HepG2 (cell line): ENCODE measurements around the gene BRI3BP. TPM values are rescaled to one million over a fixed set of nuclear protein-coding genes. Genes with fewer than 3 reads are reported as not detected.

Experiments used
- ASH2L ChIP-seq: fragments of 300-600, 200-600 bp; sonication (generic); IDR thresholded peaks from 2 replicates; pipeline ENCODE4 v1.7.0; 2017; ENCODE audit warnings: low read depth, mild to moderate bottlenecking, moderate library complexity, mixed read lengths, low read length; ENCODE audit not compliant: insufficient read length
- CBX2 ChIP-seq, 2 experiments: fragments of 200-600 bp in 1 of 2; sonication (generic); formaldehyde crosslinking in 1 of 2; IDR thresholded peaks; 2 replicates each; pipeline versions ENCODE4 v1.7.0 to v1.8.1; 2018 to 2022; ENCODE audit warnings: low read depth in 2 of 2, low read length in 1 of 2, mild to moderate bottlenecking in 1 of 2, missing genetic modification reagents in 1 of 2
- EHMT2 ChIP-seq: fragments of 200-600 bp; sonication (generic); IDR thresholded peaks from 2 replicates; pipeline ENCODE4 v1.7.0; 2017; ENCODE audit warnings: antibody characterized with exemption, low read depth, low read length, borderline replicate concordance
- HHEX ChIP-seq: IDR thresholded peaks from 2 replicates; pipeline ENCODE4 v1.6.1; 2016; ENCODE audit warnings: control low read depth
- HOXD1 ChIP-seq: sonication (generic); formaldehyde crosslinking; IDR thresholded peaks from 2 replicates; pipeline ENCODE4 v1.5.0; 2020; ENCODE audit warnings: missing genetic modification reagents
- IRF2 ChIP-seq: IDR thresholded peaks from 2 replicates; pipeline ENCODE4 v1.6.1; 2018; ENCODE audit warnings: missing genetic modification reagents, missing compliant biosample characterization
- KDM4B ChIP-seq: sonication (generic); formaldehyde crosslinking; IDR thresholded peaks from 2 replicates; pipeline ENCODE4 v1.4.0; 2020; ENCODE audit warnings: missing genetic modification reagents
- KLF12 ChIP-seq: sonication (generic); formaldehyde crosslinking; IDR thresholded peaks from 2 replicates; pipeline ENCODE4 v1.4.0; 2020; ENCODE audit warnings: missing genetic modification reagents, borderline replicate concordance
- MED1 ChIP-seq: sonication (generic); formaldehyde crosslinking; IDR thresholded peaks from 2 replicates; pipeline ENCODE4 v1.4.0; 2020; ENCODE audit warnings: missing genetic modification reagents
- MYNN ChIP-seq: sonication (generic); formaldehyde crosslinking; IDR thresholded peaks from 2 replicates; pipeline ENCODE4 v1.4.0; 2020; ENCODE audit warnings: mild to moderate bottlenecking, low read depth, missing genetic modification reagents
- NFYC ChIP-seq: IDR thresholded peaks from 2 replicates; pipeline ENCODE4 v1.6.1; 2016; ENCODE audit warnings: missing genetic modification reagents, missing compliant biosample characterization
- PAWR ChIP-seq: sonication (generic); formaldehyde crosslinking; IDR thresholded peaks from 2 replicates; pipeline ENCODE4 v1.4.0; 2020; ENCODE audit warnings: missing genetic modification reagents, mild to moderate bottlenecking, borderline replicate concordance
- SATB2 ChIP-seq: sonication (generic); formaldehyde crosslinking; IDR thresholded peaks from 2 replicates; pipeline ENCODE4 v1.5.0; 2020; ENCODE audit warnings: missing genetic modification reagents
- TCF7L2 ChIP-seq: IDR thresholded peaks from 2 replicates; pipeline ENCODE4 v1.6.1; 2011; ENCODE audit warnings: mild to moderate bottlenecking, low read depth, low read length, moderate library complexity
- ZKSCAN8 ChIP-seq: IDR thresholded peaks from 2 replicates; pipeline ENCODE4 v1.6.1; 2016; ENCODE audit warnings: borderline replicate concordance, missing genetic modification reagents, missing compliant biosample characterization
- ZNF160 ChIP-seq: sonication (generic); formaldehyde crosslinking; IDR thresholded peaks from 2 replicates; pipeline ENCODE4 v1.8.0; 2022; ENCODE audit warnings: mild to moderate bottlenecking, inconsistent platforms, missing genetic modification reagents
- ZNF205 ChIP-seq: IDR thresholded peaks from 2 replicates; pipeline ENCODE4 v1.6.1; 2018; ENCODE audit warnings: missing biosample characterization, missing genetic modification reagents
- ZNF251 ChIP-seq: sonication (generic); formaldehyde crosslinking; IDR thresholded peaks from 2 replicates; pipeline ENCODE4 v1.9.0; 2021; ENCODE audit warnings: mild to moderate bottlenecking, missing genetic modification reagents
- ZNF335 ChIP-seq: sonication (generic); formaldehyde crosslinking; IDR thresholded peaks from 2 replicates; pipeline ENCODE4 v1.4.0; 2020; ENCODE audit warnings: missing genetic modification reagents
- ZNF451 ChIP-seq: sonication (generic); formaldehyde crosslinking; IDR thresholded peaks from 2 replicates; pipeline ENCODE4 v1.5.0; 2020; ENCODE audit warnings: mild to moderate bottlenecking, missing genetic modification reagents
- ZNF550 ChIP-seq: sonication (generic); formaldehyde crosslinking; IDR thresholded peaks from 2 replicates; pipeline ENCODE4 v1.4.0; 2020; ENCODE audit warnings: mild to moderate bottlenecking, missing genetic modification reagents, borderline replicate concordance
- ZNF788 ChIP-seq: sonication (generic); formaldehyde crosslinking; IDR thresholded peaks from 2 replicates; pipeline ENCODE4 v1.5.0; 2020; ENCODE audit warnings: mild to moderate bottlenecking, missing genetic modification reagents, borderline replicate concordance
- ZNF792 ChIP-seq: IDR thresholded peaks from 2 replicates; pipeline ENCODE4 v1.6.1; 2016
- polyA plus RNA-seq, 8 experiments: library from polyadenylated mRNA; depleted of rRNA in 3 of 8; stranded (reverse) in 7 of 8; unstranded in 1 of 8; fragments of >200 nt; fragmentation: Illumina TruSeq in 4 of 8; extraction: Trizol in 4 of 8; gene quantifications; 2 replicates each; pipeline versions ENCODE4 v1.2.1 to v1.2.3, GENCODE V29; 2011 to 2016; ENCODE audit warnings: low read depth in 4 of 8, missing spikeins in 1 of 8, mixed read lengths in 1 of 8; ENCODE audit not compliant: insufficient read depth in 1 of 8
- total RNA-seq, 5 experiments: library from RNA; depleted of rRNA; stranded (reverse); fragments of >200 nt; fragmentation: Illumina TruSeq; extraction: Trizol; gene quantifications; 2 replicates each; pipeline ENCODE4 v1.2.3, GENCODE V29; 2016; ENCODE audit warnings: low read depth in 1 of 5
- TF ChIP-seq, protein P1 (sequence below): sonication (generic); formaldehyde crosslinking; IDR thresholded peaks from 2 replicates; pipeline ENCODE4 v1.9.0; 2021; ENCODE audit warnings: missing genetic modification reagents, mild to moderate bottlenecking, borderline replicate concordance
- TF ChIP-seq, protein P2 (sequence below): sonication (generic); formaldehyde crosslinking; IDR thresholded peaks from 2 replicates; pipeline ENCODE4 v1.5.0; 2020; ENCODE audit warnings: missing genetic modification reagents
- TF ChIP-seq, protein P3 (sequence below): sonication (generic); formaldehyde crosslinking; IDR thresholded peaks from 2 replicates; pipeline ENCODE4 v1.4.0; 2020; ENCODE audit warnings: missing genetic modification reagents
- TF ChIP-seq, protein P4 (sequence below): sonication (generic); formaldehyde crosslinking; IDR thresholded peaks from 2 replicates; pipeline ENCODE4 v1.4.0; 2020; ENCODE audit warnings: low read depth, mild to moderate bottlenecking, missing genetic modification reagents

The BRI3BP gene
- total and polyA plus RNA-seq, 2 of the 13 experiments (the other 11 are each of a cell fraction or from before 2014, with no cell fraction given) = 7.5 to 21.1 TPM

DNA sequence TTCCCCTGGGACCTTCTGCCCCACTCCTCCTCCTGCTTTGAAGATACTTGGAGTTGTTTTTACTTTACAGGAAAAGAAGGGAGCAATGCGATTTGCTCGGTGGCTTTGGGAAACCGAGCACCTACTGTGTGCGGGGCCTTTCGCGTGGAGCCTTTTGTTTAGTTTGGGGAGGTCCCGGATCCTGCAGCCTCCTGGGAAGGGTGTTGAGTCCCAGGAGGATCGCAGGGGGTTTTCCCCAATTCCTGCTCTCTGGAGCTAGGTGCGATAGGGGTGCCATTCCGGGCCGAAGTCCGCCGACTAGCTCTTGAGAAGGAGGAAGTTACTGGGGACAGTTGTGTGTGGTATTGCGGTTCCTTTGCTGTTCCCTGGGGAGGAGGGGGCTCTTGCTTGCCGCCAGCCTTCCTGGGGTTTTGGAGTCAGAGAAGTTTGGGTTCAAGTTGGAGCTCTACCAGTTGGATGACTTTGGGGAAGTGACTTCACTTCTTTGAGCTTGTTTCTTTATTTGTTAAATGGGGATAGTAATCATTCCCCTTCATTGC, 1.1 kb downstream of the BRI3BP start (continued):
- TF ChIP-seq, protein P1, sequence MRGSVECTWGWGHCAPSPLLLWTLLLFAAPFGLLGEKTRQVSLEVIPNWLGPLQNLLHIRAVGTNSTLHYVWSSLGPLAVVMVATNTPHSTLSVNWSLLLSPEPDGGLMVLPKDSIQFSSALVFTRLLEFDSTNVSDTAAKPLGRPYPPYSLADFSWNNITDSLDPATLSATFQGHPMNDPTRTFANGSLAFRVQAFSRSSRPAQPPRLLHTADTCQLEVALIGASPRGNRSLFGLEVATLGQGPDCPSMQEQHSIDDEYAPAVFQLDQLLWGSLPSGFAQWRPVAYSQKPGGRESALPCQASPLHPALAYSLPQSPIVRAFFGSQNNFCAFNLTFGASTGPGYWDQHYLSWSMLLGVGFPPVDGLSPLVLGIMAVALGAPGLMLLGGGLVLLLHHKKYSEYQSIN (CRISPR knock-in tag) = no peak
- TF ChIP-seq, protein P2, sequence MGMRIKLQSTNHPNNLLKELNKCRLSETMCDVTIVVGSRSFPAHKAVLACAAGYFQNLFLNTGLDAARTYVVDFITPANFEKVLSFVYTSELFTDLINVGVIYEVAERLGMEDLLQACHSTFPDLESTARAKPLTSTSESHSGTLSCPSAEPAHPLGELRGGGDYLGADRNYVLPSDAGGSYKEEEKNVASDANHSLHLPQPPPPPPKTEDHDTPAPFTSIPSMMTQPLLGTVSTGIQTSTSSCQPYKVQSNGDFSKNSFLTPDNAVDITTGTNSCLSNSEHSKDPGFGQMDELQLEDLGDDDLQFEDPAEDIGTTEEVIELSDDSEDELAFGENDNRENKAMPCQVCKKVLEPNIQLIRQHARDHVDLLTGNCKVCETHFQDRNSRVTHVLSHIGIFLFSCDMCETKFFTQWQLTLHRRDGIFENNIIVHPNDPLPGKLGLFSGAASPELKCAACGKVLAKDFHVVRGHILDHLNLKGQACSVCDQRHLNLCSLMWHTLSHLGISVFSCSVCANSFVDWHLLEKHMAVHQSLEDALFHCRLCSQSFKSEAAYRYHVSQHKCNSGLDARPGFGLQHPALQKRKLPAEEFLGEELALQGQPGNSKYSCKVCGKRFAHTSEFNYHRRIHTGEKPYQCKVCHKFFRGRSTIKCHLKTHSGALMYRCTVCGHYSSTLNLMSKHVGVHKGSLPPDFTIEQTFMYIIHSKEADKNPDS (CRISPR knock-in tag) = no peak
- TF ChIP-seq ZNF335 (CRISPR knock-in tag) = no peak
- TF ChIP-seq ZNF160 (CRISPR knock-in tag) = no peak
- no peak for TF ChIP-seq ZNF251 (CRISPR knock-in tag)
- TF ChIP-seq SATB2 (CRISPR knock-in tag) = no peak
- no peak for TF ChIP-seq CBX2 (IDR thresholded peaks at IDR 0.05; ENCODE audit: low read depth, low read length)
- TF ChIP-seq CBX2 (CRISPR knock-in tag; IDR thresholded peaks at IDR 0.05; ENCODE audit: low read depth) = no peak
- TF ChIP-seq HOXD1 = no peak
- peak; percentile 51 for TF ChIP-seq ASH2L
- TF ChIP-seq IRF2 = no peak
- no peak for TF ChIP-seq TCF7L2
- TF ChIP-seq MED1 = 0 out of 2 replicates have a peak, but pooled peaks have one; percentile 21
- no peak for TF ChIP-seq ZNF792 (CRISPR knock-in tag)
- no peak for TF ChIP-seq ZNF451 (CRISPR knock-in tag)
- no peak for TF ChIP-seq KDM4B
- TF ChIP-seq, protein P3, sequence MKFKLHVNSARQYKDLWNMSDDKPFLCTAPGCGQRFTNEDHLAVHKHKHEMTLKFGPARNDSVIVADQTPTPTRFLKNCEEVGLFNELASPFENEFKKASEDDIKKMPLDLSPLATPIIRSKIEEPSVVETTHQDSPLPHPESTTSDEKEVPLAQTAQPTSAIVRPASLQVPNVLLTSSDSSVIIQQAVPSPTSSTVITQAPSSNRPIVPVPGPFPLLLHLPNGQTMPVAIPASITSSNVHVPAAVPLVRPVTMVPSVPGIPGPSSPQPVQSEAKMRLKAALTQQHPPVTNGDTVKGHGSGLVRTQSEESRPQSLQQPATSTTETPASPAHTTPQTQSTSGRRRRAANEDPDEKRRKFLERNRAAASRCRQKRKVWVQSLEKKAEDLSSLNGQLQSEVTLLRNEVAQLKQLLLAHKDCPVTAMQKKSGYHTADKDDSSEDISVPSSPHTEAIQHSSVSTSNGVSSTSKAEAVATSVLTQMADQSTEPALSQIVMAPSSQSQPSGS (CRISPR knock-in tag) = no peak
- no peak for TF ChIP-seq ZKSCAN8 (CRISPR knock-in tag)
- no peak for TF ChIP-seq ZNF788
- no peak for TF ChIP-seq EHMT2
- TF ChIP-seq ZNF550 (CRISPR knock-in tag) = no peak
- no peak for TF ChIP-seq NFYC (CRISPR knock-in tag)
- no peak for TF ChIP-seq PAWR
- no peak for TF ChIP-seq ZNF205 (CRISPR knock-in tag)
- TF ChIP-seq KLF12 (CRISPR knock-in tag) = peak; percentile 76; the same call in 1 of the 2 replicates
- no peak for TF ChIP-seq MYNN (CRISPR knock-in tag)
- TF ChIP-seq, protein P4, sequence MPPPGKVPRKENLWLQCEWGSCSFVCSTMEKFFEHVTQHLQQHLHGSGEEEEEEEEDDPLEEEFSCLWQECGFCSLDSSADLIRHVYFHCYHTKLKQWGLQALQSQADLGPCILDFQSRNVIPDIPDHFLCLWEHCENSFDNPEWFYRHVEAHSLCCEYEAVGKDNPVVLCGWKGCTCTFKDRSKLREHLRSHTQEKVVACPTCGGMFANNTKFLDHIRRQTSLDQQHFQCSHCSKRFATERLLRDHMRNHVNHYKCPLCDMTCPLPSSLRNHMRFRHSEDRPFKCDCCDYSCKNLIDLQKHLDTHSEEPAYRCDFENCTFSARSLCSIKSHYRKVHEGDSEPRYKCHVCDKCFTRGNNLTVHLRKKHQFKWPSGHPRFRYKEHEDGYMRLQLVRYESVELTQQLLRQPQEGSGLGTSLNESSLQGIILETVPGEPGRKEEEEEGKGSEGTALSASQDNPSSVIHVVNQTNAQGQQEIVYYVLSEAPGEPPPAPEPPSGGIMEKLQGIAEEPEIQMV = no peak
- TF ChIP-seq HHEX (CRISPR knock-in tag) = no peak
